H1 (cell line): ENCODE measurements around the gene RBFA.

Source experiments
- CTCF ChIP-seq, 3 experiments: IDR thresholded peaks; 1 replicate in 2 of 3; 2 replicates in 1 of 3; pipeline versions ENCODE4 v1.5.1 to v1.6.1; 2011; ENCODE audit warnings: low read length in 3 of 3, mild to moderate bottlenecking in 3 of 3, inconsistent platforms in 2 of 3, low read depth in 1 of 3, moderate library complexity in 1 of 3; ENCODE audit not compliant: insufficient read depth in 1 of 3; ENCODE audit errors: control extremely low read depth in 1 of 3
- EZH2 ChIP-seq: fragments of 200-600 bp; sonication (generic); IDR thresholded peaks from 2 replicates; pipeline ENCODE4 v1.7.1; 2012; ENCODE audit warnings: low read depth, mild to moderate bottlenecking, moderate library complexity, low read length, inconsistent platforms; ENCODE audit not compliant: severe bottlenecking
- HDAC6 ChIP-seq: IDR thresholded peaks from one replicate; pipeline ENCODE4 v1.7.1; 2012; ENCODE audit warnings: low read depth, mild to moderate bottlenecking, inconsistent platforms, low read length, moderate library complexity
- POLR2A ChIP-seq, 2 experiments: IDR thresholded peaks; 1 replicate in 1 of 2; 2 replicates in 1 of 2; pipeline ENCODE4 v1.6.1; 2011; ENCODE audit warnings: low read depth in 2 of 2, low read length in 2 of 2, mild to moderate bottlenecking in 2 of 2; ENCODE audit errors: control extremely low read depth in 1 of 2
- POU5F1 ChIP-seq: IDR thresholded peaks from 2 replicates; pipeline ENCODE4 v1.6.1; 2011; ENCODE audit warnings: low read depth, mild to moderate bottlenecking, low read length, moderate library complexity
- RFX5 ChIP-seq: IDR thresholded peaks from 2 replicates; pipeline ENCODE4 v1.6.1; 2011; ENCODE audit warnings: low read depth, low read length, improper control_type of control experiment, borderline replicate concordance
- SIX5 ChIP-seq: IDR thresholded peaks from 2 replicates; pipeline ENCODE4 v1.6.1; 2011; ENCODE audit warnings: mild to moderate bottlenecking, low read depth, low read length
- SP1 ChIP-seq: IDR thresholded peaks from 2 replicates; pipeline ENCODE4 v1.6.1; 2011; ENCODE audit warnings: low read depth, low read length
- ZNF274 ChIP-seq: IDR thresholded peaks from 2 replicates; pipeline ENCODE4 v1.7.0; 2012; ENCODE audit warnings: low read length, borderline replicate concordance; ENCODE audit errors: extremely low read depth

GRCh38 chr18:79987566-79987965, 46.7 kb upstream of the RBFA start:
- TF ChIP-seq EZH2 (no peak), ZNF274 (no peak), RFX5 (no peak), SIX5 (no peak), CTCF (IDR thresholded peaks at IDR 0.05; ENCODE audit: control extremely low read depth in 1 of 3, insufficient read depth in 1 of 3, low read depth in 1 of 3, low read length in 3 of 3) (no peak), POU5F1 (no peak), POLR2A (IDR thresholded peaks at IDR 0.05; ENCODE audit: control extremely low read depth in 1 of 2, low read depth in 2 of 2, low read length in 2 of 2) (no peak), SP1 (no peak), HDAC6 (no peak)
